ENCODE data around the gene ABCC8. TPM values are rescaled to one million over a fixed set of nuclear protein-coding genes. Genes with fewer than 3 reads are reported as not detected.

ABCC8 gene
- total RNA-seq, 1 donor from 2014 or later, result 4.9 TPM

DNA sequence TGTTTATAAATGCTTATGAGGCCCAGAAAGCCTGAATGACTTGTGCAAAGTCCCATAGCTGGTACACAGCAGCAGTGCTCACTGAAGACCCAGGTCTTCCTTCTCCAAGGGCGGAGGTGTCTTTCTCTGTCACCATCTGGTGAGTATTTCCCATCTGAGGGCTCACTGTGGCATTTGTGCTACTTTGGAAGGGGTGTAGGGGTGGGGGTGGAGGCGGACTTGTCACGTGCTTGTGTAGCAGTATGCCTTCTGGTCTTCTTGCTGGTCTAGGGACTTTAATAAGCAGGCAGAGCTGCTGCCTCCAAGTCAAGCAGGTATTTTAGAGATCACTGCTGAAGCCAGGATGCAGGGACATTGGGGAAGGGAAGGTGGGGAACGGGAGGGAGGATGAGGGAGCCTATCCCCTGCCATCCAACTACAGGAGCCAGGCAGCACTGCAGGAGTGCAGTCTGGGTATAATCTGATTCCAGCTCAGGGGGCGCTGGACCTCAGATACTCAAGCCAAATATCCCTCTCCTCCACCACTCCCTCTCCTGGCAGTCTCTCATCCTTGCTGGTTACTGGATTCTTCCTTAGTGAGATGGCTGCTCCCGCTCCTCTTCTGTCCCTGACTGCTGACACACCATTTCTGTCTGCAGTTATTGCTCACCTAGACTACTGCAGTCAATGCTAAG, 3.4 kb downstream of the ABCC8 start:
- Histone ChIP-seq H3K9me3 (no peaks in the 10 kb centered on the region), H3K4me3 (no peak overlapping the region), H3K27me3 (ENCODE audit: low read depth) (peaks cover 44% of the 10 kb centered on the region), H3K27ac (no peak overlapping the region), H3K4me1 (no peaks in the 10 kb centered on the region), H3K36me3 (no peaks in the 10 kb centered on the region)
- intact Hi-C loops (cut with DNase I), result no loop called here
- DNase-seq (no peak), ATAC-seq (no peak)
- TF ChIP-seq, protein P1, sequence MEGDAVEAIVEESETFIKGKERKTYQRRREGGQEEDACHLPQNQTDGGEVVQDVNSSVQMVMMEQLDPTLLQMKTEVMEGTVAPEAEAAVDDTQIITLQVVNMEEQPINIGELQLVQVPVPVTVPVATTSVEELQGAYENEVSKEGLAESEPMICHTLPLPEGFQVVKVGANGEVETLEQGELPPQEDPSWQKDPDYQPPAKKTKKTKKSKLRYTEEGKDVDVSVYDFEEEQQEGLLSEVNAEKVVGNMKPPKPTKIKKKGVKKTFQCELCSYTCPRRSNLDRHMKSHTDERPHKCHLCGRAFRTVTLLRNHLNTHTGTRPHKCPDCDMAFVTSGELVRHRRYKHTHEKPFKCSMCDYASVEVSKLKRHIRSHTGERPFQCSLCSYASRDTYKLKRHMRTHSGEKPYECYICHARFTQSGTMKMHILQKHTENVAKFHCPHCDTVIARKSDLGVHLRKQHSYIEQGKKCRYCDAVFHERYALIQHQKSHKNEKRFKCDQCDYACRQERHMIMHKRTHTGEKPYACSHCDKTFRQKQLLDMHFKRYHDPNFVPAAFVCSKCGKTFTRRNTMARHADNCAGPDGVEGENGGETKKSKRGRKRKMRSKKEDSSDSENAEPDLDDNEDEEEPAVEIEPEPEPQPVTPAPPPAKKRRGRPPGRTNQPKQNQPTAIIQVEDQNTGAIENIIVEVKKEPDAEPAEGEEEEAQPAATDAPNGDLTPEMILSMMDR (IDR thresholded peaks at IDR 0.05), result no peak

DNA sequence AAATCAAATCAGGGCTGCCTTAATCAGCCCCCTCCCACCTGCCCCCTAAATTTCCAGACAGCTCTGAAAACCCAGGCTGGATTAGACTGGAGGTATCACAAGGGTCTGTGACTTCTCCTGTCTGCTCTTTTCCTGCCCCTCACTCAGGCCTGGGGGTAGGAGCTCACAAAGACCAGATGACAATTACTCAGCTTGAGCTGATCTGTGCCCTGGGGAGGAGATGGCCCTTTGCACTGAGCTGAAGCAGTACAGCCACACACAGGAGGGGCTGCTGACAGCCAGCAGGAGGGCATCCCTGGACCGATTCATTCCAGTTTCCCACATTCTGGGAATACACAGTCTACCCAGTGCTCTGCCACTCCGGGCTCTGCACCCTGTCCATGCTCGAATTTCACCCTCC, 4.2 kb downstream of the ABCC8 start:
- intact Hi-C loops (cut with DNase I), result no loop called here
- no peak overlapping the region for H3K4me3 ChIP-seq
- ATAC-seq, result no peak
- TF ChIP-seq, protein P1 (IDR thresholded peaks at IDR 0.05), result no peak
- no peak for DNase-seq
- no peaks in the 10 kb centered on the region for H3K9me3 ChIP-seq
- H3K27me3 ChIP-seq (ENCODE audit: low read depth), result peaks cover 36% of the 10 kb centered on the region
- no peaks in the 10 kb centered on the region for H3K4me1 ChIP-seq
- H3K36me3 ChIP-seq, result no peaks in the 10 kb centered on the region
- H3K27ac ChIP-seq, result no peak overlapping the region

DNA sequence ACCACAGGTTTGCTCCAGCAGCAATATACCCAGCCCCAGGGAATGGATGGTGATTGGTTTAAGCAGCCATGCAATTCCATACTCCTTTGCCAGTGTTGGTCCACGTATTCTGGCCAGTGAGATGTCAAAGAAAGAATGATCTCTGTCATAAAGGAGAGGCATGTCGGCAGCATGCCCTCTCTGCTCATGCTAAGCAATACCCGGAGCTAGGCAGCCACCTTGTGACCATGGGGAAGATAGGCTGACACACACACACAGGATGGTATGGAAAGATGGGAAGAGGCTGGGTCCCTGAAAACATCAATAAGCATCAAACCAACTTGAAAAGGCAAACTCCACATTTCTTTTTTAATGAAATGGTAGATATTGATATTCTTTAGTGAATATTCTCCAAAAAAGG, 5.1 kb downstream of the ABCC8 start:
- no peaks in the 10 kb centered on the region for H3K4me1 ChIP-seq
- peaks cover 29% of the 10 kb centered on the region for H3K27me3 ChIP-seq (ENCODE audit: low read depth)
- H3K36me3 ChIP-seq, result no peaks in the 10 kb centered on the region
- no peak overlapping the region for H3K27ac ChIP-seq
- no peak for DNase-seq
- H3K4me3 ChIP-seq, result no peak overlapping the region
- intact Hi-C loops (cut with DNase I), result no loop called here
- ATAC-seq, result no peak
- TF ChIP-seq, protein P1 (IDR thresholded peaks at IDR 0.05), result no peak
- H3K9me3 ChIP-seq, result no peaks in the 10 kb centered on the region

DNA sequence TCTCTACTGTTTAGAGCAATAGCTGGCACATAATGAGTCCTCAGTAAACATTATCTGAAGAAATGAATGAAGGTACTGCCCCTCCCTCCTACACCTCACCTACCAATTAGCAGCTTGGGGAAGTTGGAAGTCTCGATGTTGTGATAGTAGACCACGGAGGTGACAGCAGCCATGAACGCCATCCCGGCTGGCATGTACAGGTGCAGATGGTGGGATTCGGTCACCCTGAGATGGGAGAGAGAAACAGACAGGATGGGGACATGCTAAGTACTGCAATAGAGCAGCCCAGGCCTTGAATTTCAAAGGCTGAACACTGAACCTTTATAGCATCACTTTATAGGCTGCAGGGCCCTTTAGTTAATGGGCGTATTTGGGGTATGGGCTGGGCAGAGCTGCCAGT, 6.6 kb downstream of the ABCC8 start:
- Histone ChIP-seq H3K9me3 (no peaks in the 10 kb centered on the region), H3K27ac (no peak overlapping the region), H3K4me3 (no peak overlapping the region), H3K36me3 (no peaks in the 10 kb centered on the region), H3K4me1 (no peaks in the 10 kb centered on the region), H3K27me3 (ENCODE audit: low read depth) (peaks cover 14% of the 10 kb centered on the region)
- TF ChIP-seq, protein P1 (IDR thresholded peaks at IDR 0.05), result no peak
- ATAC-seq (no peak), DNase-seq (no peak)
- intact Hi-C loops (cut with DNase I), result no loop called here

DNA sequence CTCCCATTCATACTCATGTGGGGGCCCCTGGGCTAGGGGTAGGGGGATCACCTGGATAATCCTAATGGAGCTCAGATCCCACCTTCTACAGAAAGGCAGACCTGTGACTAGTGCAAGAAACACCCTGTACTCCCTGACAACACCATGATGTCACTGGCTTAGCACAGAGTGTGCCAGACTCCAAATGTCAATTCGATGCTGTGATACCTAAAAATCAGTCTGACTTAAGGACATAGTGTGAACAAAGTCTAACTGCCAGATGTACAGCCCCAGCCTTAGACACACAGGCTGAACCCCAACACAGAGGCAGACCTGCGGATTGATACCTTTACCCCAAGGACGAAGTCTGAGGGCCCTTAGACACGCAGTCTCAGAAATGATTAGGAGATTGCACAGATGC, 8.5 kb downstream of the ABCC8 start:
- no peaks in the 10 kb centered on the region for H3K27me3 ChIP-seq (ENCODE audit: low read depth)
- no peaks in the 10 kb centered on the region for H3K9me3 ChIP-seq
- TF ChIP-seq, protein P1 (IDR thresholded peaks at IDR 0.05), result no peak
- no peak overlapping the region for H3K4me3 ChIP-seq
- ATAC-seq (no peak), DNase-seq (no peak)
- H3K36me3 ChIP-seq, result no peaks in the 10 kb centered on the region
- H3K27ac ChIP-seq, result no peak overlapping the region
- intact Hi-C loops (cut with DNase I), result no loop called here
- no peaks in the 10 kb centered on the region for H3K4me1 ChIP-seq
